ENCODE measurements around the gene MRGPRX4. TPM values are rescaled to one million over a fixed set of nuclear protein-coding genes. Genes with fewer than 3 reads are reported as not detected.

MRGPRX4 gene
- polyA plus RNA-seq, 1 donor from 2014 or later: not detected

DNA sequence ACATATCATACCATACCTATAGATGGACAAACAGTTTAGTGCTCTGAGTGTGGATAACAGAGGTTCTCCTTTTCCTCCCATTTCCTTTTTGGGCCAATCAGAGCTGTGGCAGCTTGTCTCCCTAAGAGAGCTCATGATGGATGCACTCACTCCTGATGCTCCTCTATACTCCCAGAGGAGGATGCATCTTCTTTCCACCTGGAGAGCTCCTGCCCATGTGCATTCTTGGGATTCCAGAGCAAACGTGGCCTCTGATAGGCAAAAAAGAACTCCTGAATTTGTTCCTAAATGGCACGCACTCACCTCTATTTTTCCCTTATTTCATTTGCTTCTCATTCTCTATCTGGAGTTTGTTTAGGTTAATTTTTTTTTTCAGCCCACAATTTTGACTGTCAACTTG, 37.3 kb upstream of the MRGPRX4 start:
- H3K27ac ChIP-seq (ENCODE audit: low read length): no peak overlapping the region
- no peak for TF ChIP-seq EP300 (conservative IDR thresholded peaks at IDR 0.05; ENCODE audit: poor library complexity, severe bottlenecking)
- no peak for TF ChIP-seq EZH2 (IDR thresholded peaks at IDR 0.05; ENCODE audit: borderline replicate concordance, insufficient read depth, low read length, poor library complexity, severe bottlenecking)
- TF ChIP-seq REST (IDR thresholded peaks at IDR 0.05; ENCODE audit: borderline replicate concordance): no peak
- no peak for TF ChIP-seq CTCF (IDR thresholded peaks at IDR 0.05; ENCODE audit: poor library complexity, severe bottlenecking)
- no peak for TF ChIP-seq MXI1 (conservative IDR thresholded peaks at IDR 0.05; ENCODE audit: poor library complexity, severe bottlenecking)
- TF ChIP-seq TAF1 (IDR thresholded peaks at IDR 0.05; ENCODE audit: low read depth): no peak
- TF ChIP-seq POLR2AphosphoS5 (IDR thresholded peaks at IDR 0.05): no peak
- no peak for TF ChIP-seq SMC3 (conservative IDR thresholded peaks at IDR 0.05; ENCODE audit: poor library complexity)
- no peak for TF ChIP-seq RAD21 (conservative IDR thresholded peaks at IDR 0.05)
- H3K9me2 ChIP-seq (ENCODE audit: insufficient read depth, low read length): no peaks in the 10 kb centered on the region
- no peak overlapping the region for H2AFZ ChIP-seq (ENCODE audit: low read depth, low read length)
- H3K79me2 ChIP-seq (replicated peaks; ENCODE audit: insufficient read depth, low read length): no peaks in the 10 kb centered on the region
- no peak overlapping the region for H3K4me3 ChIP-seq (ENCODE audit: low read length)
- H3K27me3 ChIP-seq (ENCODE audit: insufficient read depth, low read depth, low read length): no peaks in the 10 kb centered on the region
- no peaks in the 10 kb centered on the region for H3K36me3 ChIP-seq (ENCODE audit: insufficient read depth, low read length)
- H3K9me3 ChIP-seq (ENCODE audit: low read length): no peaks in the 10 kb centered on the region
- no peaks in the 10 kb centered on the region for H3F3A ChIP-seq (ENCODE audit: insufficient read depth, low read length, poor library complexity, severe bottlenecking)
- H3K4me2 ChIP-seq (ENCODE audit: low read length): no peak overlapping the region
- H3K9ac ChIP-seq (ENCODE audit: low read length): no peak overlapping the region
- H4K20me1 ChIP-seq (ENCODE audit: insufficient read depth): no peaks in the 10 kb centered on the region

- no peak overlapping the region for H3K4me3 ChIP-seq (ENCODE audit: low read length)
- no peaks in the 10 kb centered on the region for H3K79me2 ChIP-seq (replicated peaks; ENCODE audit: insufficient read depth, low read length)
- no peaks in the 10 kb centered on the region for H3K36me3 ChIP-seq (ENCODE audit: insufficient read depth, low read length)
- no peak overlapping the region for H2AFZ ChIP-seq (ENCODE audit: low read depth, low read length)
- no peak for TF ChIP-seq EZH2 (IDR thresholded peaks at IDR 0.05; ENCODE audit: borderline replicate concordance, insufficient read depth, low read length, poor library complexity, severe bottlenecking)
- no peak for TF ChIP-seq REST (IDR thresholded peaks at IDR 0.05; ENCODE audit: borderline replicate concordance)
- TF ChIP-seq TAF1 (IDR thresholded peaks at IDR 0.05; ENCODE audit: low read depth): no peak
- TF ChIP-seq EP300 (conservative IDR thresholded peaks at IDR 0.05; ENCODE audit: poor library complexity, severe bottlenecking): no peak
- no peak for TF ChIP-seq POLR2AphosphoS5 (IDR thresholded peaks at IDR 0.05)
- no peak for TF ChIP-seq RAD21 (conservative IDR thresholded peaks at IDR 0.05)
- no peak for TF ChIP-seq SMC3 (conservative IDR thresholded peaks at IDR 0.05; ENCODE audit: poor library complexity)
- no peak for TF ChIP-seq CTCF (IDR thresholded peaks at IDR 0.05; ENCODE audit: poor library complexity, severe bottlenecking)
- no peak for TF ChIP-seq MXI1 (conservative IDR thresholded peaks at IDR 0.05; ENCODE audit: poor library complexity, severe bottlenecking)
- H4K20me1 ChIP-seq (ENCODE audit: insufficient read depth): no peaks in the 10 kb centered on the region
- H3K9me2 ChIP-seq (ENCODE audit: insufficient read depth, low read length): no peaks in the 10 kb centered on the region
- H3K9me3 ChIP-seq (ENCODE audit: low read length): no peaks in the 10 kb centered on the region
- no peak overlapping the region for H3K27ac ChIP-seq (ENCODE audit: low read length)
- no peaks in the 10 kb centered on the region for H3F3A ChIP-seq (ENCODE audit: insufficient read depth, low read length, poor library complexity, severe bottlenecking)
- H3K27me3 ChIP-seq (ENCODE audit: insufficient read depth, low read depth, low read length): no peaks in the 10 kb centered on the region
- H3K4me2 ChIP-seq (ENCODE audit: low read length): no peak overlapping the region
- no peak overlapping the region for H3K9ac ChIP-seq (ENCODE audit: low read length)
Measured at GRCh38 chr11:18137186-18137800, 35.3 kb upstream of the MRGPRX4 start.
